Dedifferentiated amniotic fluid mesenchymal stem cell (primary cell): ENCODE measurements around the gene HHIP.

Source experiments
- DNase-seq: peaks from one replicate; pipeline ENCODE4 v3.0.0-alpha.2; 2016; ENCODE audit errors: extremely low spot score

The HHIP gene

GRCh38 chr4:144705601-144706590, 59.9 kb downstream of the HHIP start:
- no peak for DNase-seq

GRCh38 chr4:144709159-144709558, 63.2 kb downstream of the HHIP start:
- no peak for DNase-seq

- DNase-seq: no peak
Measured at GRCh38 chr4:144709793-144710525, 64.0 kb downstream of the HHIP start.

- DNase-seq: no peak
Measured at GRCh38 chr4:144710526-144710912, 64.6 kb downstream of the HHIP start.

GRCh38 chr4:144711700-144712456, 65.9 kb downstream of the HHIP start:
- no peak for DNase-seq

DNA sequence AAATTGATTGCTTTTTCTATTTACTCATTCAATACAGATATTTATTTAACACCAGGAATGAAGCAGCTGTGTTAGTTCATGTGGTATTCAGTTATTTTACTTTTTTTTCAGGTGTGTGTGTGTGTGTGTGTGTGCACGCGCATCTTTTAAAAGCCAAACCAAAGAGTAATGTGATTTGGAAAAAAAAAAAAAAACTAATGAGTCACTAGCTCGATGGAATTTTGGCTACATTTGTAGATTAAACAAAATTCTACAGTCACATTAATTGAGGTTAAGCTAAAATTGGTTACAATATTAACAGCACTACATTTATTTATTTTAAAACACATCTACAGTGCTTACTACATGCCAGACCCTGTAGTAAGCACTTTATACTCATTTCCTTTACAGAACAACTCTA, 66.8 kb downstream of the HHIP start:
- no peak for DNase-seq

DNA sequence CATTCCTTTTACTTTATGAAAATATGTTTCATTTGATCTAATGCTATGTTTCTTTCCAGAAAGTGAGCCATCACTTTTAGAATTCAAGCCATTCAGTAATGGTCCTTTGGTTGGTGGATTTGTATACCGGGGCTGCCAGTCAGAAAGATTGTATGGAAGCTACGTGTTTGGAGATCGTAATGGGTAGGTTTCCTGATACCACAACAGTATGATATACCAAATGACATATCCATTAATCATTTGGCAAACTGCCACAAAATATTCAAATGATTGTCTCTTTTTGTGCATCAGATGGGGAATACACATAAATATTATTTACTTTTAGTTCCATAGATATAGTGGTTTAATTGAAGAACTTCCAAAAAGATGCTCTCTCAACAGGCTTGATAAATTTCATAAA, 68.2 kb downstream of the HHIP start:
- no peak for DNase-seq

- DNase-seq: no peak
Measured at GRCh38 chr4:144715230-144715629, 69.3 kb downstream of the HHIP start.

DNA sequence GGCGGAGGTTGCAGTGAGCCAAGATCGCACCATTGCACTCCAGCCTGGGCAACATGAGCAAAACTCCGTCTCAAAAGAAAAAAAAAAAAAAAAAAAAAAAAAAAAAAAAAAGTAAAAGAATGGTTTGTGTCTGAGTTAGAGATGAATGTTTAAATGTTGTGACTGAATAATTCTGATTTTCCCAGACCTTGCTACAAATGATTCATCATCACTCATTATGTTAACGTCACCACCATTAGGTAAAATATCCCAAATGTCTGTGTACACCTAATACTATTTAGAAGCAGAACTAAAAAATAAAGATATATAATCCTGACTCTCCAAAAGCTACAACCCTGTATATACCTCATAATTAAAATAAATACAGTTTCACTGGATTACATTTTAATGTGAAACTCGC, 70.8 kb downstream of the HHIP start:
- DNase-seq: no peak

GRCh38 chr4:144718958-144719512, 73.1 kb downstream of the HHIP start:
- DNase-seq: no peak

GRCh38 chr4:144720491-144720890, 74.5 kb downstream of the HHIP start:
- DNase-seq: no peak

DNA sequence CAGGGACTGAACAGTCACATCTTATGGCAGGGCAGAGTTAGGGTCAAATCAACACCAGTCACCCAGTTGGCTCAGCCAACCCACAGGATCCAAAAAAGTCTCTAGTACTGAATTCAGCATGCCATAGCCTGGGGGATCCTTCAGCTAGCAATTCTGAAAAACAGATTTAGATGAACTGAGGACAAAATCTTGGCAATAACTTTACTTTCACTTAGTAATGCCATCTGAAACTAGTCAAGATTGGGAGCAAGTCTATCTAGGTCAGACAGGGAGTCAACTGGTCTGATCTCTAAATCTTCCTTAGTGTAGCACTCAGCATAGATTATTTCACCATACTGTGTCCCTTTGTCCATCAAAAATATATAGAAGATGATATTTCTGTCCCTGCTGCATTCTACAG, 76.0 kb downstream of the HHIP start:
- peak; percentile 34 for DNase-seq

DNA sequence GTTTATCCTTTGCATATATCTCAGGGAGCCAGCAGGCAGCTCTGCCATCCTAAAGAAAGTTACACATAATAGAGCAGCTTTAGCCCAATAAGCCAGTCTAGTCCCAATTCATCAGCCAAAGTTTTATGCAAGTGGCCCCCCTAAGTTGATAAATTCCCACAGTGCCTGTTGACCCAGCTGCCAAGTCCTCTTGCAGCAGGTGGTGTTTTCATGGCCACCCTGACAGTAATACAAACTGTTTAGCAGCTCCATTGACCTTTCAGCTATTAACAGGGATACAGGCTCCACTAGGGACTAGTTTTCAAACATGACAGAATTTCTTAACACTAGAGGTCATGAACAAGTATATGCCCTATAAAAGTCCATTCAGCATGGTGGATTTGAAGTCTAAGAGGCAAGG, 77.5 kb downstream of the HHIP start:
- no peak for DNase-seq

- DNase-seq: no peak
Measured at GRCh38 chr4:144729175-144729574, 83.2 kb downstream of the HHIP start.

GRCh38 chr4:144732584-144733428, 86.8 kb downstream of the HHIP start:
- peak; percentile 24 for DNase-seq

DNA sequence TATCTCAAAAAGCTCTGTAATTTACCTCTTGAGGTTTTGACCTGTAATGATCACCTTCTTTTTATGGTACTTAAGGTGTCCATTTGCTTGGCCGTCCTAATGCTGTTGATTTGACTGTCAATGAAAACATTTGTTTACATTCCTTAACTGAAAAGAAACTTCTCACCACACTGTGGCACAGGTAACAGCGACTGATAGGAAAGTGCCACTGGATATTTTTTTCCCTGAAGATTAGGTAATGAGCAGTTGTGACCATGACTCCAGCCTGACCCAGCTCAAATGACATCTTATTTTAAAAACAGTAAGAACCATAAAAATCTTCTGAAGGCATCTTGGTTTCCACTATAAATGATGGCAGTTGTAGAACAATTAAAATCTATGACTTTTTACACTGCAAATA, 87.6 kb downstream of the HHIP start:
- no peak for DNase-seq

DNA sequence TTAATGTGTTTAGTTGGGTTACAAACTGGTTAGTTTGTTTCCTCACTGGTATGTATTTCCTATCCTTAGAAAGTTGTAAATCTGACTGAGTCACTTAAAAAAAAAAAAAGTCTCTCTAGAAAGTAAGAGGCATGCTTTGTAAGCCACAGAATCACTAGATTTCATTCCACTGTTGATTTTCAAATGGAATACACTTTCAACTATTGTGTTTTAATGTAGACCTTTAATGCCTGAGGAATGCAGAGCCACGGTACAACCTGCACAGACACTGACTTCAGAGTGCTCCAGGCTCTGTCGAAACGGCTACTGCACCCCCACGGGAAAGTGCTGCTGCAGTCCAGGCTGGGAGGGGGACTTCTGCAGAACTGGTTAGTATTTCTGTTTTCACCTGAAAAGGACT, 88.6 kb downstream of the HHIP start:
- peak; percentile 18 for DNase-seq

- DNase-seq: no peak
Measured at GRCh38 chr4:144738649-144739048, 92.7 kb downstream of the HHIP start.

- no peak for DNase-seq
Measured at GRCh38 chr4:144739511-144740033, 93.6 kb downstream of the HHIP start.

GRCh38 chr4:144740316-144740715, 94.4 kb downstream of the HHIP start:
- no peak for DNase-seq
